ENCODE measurements around the gene RSAD1.
"Not testable (repeated sequence)": the region's sequence is repeated elsewhere in the genome, so short reads cannot be mapped to it uniquely, and the experiment has no call there.

RSAD1 gene

GRCh38 chr17:50474523-50474922, 4.1 kb upstream of the RSAD1 start:
- no peak for DNase-seq

- no peak for DNase-seq
Observed at GRCh38 chr17:50475362-50475761, 3.3 kb upstream of the RSAD1 start.

DNA sequence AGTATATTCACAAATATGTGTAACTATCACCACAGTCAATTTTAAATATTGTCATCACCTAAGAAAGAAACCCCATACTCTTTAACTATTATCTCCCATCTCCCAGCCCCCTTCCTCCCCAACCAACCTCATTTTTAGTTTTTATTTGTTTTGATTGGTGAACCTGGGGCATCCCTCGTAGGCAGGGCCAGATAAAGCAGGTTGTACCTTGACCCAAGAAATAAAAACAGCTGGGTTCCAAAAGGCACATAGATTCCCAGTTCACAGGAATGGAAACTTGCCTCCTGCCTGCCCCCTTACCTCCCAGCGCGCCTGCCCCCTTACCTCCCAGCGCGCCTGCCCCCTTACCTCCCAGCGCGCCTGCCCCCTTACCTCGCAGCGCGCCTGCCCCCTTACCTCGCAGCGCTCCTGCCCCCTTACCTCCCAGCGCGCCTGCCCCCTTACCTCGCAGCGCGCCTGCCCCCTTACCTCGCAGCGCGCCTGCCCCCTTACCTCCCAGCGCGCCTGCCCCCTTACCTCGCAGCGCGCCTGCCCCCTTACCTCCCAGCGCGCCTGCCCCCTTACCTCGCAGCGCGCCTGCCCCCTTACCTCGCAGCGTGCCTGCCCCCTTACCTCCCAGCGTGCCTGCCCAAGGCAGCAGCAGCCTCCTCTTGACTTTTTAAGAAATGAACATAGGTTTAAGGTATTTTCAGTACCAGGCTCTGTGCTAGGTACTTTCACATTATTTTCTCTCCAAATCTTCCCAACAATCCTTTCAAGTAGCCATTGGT, 2.7 kb upstream of the RSAD1 start:
- DNase-seq = not testable (repeated sequence)

DNA sequence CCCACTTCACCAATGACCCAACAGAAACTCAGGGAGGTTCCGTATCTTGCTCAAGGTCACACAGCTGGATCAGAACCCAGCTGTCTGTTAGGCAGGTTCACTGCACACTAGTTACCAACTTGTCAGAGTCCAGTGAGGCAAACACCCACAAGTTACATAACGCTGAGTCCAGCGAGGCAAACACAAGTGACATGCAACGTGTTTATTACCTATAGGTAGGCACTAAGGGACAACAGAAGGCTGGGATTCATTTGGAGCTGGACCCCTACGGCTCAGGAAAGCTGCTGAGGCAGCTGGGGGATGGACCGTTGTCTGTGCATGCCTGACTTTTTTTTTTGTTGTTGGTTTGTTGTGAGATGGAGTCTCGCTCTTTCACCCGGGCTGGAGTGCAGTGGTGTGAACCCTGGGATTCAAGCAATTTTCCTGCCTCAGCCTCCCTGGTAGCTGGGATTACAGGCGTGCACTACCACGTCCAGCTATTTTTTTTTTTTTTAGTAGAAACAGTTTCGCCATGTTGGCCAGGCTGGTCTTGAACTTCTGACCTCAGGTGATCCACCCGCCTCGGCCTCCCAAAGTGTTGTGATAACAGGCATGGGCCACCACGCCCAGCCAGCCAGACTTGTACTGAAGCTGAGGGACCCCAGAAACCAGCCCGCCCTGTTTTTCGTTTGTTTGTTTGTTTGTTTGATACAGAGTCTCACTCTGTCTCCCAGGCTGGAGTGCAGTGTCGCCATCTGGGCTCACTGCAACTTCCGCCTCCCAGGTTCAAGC, 1.9 kb upstream of the RSAD1 start:
- no peak for DNase-seq

- DNase-seq = no peak
Observed at GRCh38 chr17:50477976-50478375, 684 bp upstream of the RSAD1 start.

- DNase-seq = peak; percentile 27 to 49 (median 38)
Observed at GRCh38 chr17:50479522-50480141, 972 bp downstream of the RSAD1 start.

- DNase-seq = no peak
Observed at GRCh38 chr17:50480142-50480764, 1.6 kb downstream of the RSAD1 start.

- DNase-seq = no peak
Observed at GRCh38 chr17:50480854-50481490, 2.3 kb downstream of the RSAD1 start.

GRCh38 chr17:50481648-50482047, 3.0 kb downstream of the RSAD1 start:
- no peak for DNase-seq

GRCh38 chr17:50482110-50482509, 3.5 kb downstream of the RSAD1 start:
- DNase-seq = no peak

DNA sequence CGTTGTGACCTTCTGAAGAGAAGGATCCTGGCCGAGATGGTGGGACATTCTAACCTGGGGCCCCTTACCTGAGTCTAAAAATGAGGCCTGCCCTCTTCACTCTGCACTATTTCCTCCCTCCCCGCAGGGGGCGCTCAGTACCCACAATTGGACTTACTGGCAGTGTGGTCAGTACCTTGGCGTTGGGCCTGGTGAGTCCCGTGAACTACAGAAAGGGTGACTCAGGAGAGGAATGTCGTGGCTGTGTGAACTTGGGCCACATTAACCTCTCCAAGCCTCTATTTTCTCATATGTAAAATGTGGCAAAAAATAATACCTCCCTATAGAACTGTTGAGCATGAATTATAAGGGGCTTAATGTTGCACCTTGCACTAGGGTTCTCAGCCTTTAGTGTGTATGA, 3.9 kb downstream of the RSAD1 start:
- peak; percentile 53 to 76 (median 56) for DNase-seq

DNA sequence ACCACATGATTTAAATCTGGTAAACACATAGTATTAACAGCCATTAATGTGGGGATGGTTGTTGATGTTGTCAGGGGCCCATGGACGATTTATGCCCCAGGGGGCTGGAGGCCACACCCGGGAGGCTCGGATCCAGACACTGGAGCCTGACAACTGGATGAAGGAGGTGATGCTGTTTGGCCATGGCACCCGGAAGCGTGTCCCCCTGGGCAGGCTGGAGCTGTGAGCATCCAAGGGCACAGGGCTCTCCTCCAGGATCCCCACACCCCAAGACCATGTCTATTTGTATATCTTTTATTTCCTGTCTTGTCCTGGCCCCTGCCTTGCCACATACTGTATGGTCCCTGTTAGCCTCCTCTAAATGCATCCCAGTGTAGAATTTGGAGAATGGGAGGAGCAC, 4.6 kb downstream of the RSAD1 start:
- no peak for DNase-seq

DNA sequence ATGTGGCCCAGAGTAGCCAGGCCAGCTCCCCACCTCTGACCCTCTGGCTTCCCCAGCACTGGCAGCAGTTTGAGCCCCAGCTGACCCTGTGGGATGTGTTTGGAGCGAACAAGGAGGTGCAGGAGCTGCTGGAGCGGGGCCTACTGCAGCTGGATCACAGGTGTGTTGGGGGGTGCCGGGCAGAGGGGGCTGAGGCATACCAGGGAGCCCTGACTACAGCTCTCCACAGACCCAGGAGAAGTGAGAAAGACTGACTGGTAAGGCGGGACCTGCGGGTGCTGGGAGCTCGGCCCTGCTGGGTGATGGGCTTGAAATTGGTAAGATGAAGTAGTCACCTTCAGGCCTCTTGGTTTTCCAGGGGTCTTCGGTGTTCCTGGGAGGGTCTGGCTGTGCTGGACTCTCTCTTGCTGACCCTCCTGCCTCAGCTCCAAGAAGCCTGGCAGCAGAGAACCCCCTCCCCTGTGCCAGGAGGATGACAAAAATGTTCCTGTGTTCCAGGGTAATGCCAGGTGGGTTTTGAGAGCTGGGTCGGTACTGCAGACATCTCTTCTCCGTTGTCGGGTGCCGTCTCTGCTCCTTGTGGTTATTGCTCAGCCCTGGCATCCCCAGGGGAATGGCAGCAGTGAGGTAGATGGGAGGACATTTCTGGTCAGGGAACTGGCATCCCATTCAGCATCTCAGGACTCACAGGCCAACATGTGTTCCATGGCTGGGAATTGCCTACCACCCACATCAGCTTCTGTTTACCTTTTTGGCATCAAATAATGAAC, 5.9 kb downstream of the RSAD1 start:
- no peak for DNase-seq

GRCh38 chr17:50487213-50488096, 8.8 kb downstream of the RSAD1 start:
- DNase-seq = no peak

GRCh38 chr17:50488880-50489279, 10.2 kb downstream of the RSAD1 start:
- DNase-seq = no peak

GRCh38 chr17:50491505-50491904, 12.8 kb downstream of the RSAD1 start:
- DNase-seq = no peak

- DNase-seq = no peak
Observed at GRCh38 chr17:50492214-50492613, 13.6 kb downstream of the RSAD1 start.

GRCh38 chr17:50493744-50494143, 15.1 kb downstream of the RSAD1 start:
- no peak for DNase-seq

DNA sequence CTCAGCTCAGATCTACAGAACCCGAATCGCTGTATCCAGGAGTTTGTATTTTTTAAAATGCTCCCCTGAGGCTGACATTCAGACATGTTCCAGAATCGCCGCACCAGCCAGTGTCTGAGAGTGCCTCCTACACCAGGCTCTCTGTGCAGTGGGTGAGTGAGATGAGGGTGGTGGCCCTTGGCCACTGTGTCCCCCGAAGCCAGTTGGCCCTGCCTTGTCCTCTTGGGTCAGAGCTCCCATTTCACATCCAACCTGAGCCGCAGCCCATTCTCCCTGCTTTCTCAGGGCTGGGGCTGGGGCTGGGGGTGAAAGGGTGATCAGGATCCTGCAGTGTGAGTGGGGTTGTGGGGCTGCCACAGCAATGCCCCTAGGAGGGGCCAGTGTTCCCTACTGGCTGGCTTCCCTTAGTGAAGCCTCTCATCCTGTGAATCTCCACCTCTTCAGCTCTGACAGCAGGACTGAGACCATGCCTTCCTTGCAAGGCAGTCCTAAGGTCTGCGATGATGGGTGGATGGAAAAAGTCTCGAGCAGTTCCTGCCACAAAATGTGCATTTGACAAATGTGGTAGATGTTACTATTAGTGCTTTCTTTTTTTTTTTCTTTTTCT, 16.7 kb downstream of the RSAD1 start:
- no peak for DNase-seq

DNA sequence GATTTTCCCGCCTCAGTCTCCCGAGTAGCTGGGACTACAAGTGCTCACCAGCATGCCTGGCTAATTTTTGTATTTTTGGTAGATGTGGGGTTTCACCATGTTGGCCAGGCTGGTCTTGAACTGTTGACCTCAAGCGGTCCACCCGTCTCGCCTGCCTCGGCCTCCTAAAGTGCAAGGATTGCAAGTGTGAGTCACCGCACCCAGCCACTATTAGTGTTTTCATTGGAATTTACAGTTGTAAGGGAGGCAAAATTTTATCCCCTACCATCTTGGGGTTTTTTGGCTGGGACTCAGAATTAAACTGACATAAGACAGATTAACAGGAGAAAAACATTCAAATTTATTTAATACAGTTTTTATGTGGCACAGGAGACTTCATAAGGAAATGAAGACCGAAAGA, 17.3 kb downstream of the RSAD1 start:
- DNase-seq = no peak

Data from activated CD4-positive, CD25-positive, alpha-beta regulatory T cell (primary cell).